Brain microvascular endothelial cell (primary cell): ENCODE data around the gene PADI3.

Experiments
- DNase-seq: peaks from one replicate; pipeline ENCODE4 v3.0.0-alpha.2; 2020
- H3K27ac ChIP-seq: fragments of 250-450 bp; sonication (Bioruptor Pico); 2 replicates; pipeline ENCODE4 v1.5.1; 2020; ENCODE audit warnings: mild to moderate bottlenecking, moderate library complexity
- H3K27me3 ChIP-seq: fragments of 250-450 bp; sonication (Bioruptor Pico); replicated peaks from 2 replicates; pipeline ENCODE4 v1.5.1; 2020; ENCODE audit warnings: mild to moderate bottlenecking
- H3K36me3 ChIP-seq: fragments of 250-450 bp; sonication (Bioruptor Pico); replicated peaks from 2 replicates; pipeline ENCODE4 v1.5.1; 2020; ENCODE audit warnings: mild to moderate bottlenecking
- H3K4me3 ChIP-seq: 2 replicates; pipeline ENCODE4 v1.5.1; 2011; ENCODE audit warnings: low read depth, mild to moderate bottlenecking, control low read depth, low read length, moderate library complexity
- CTCF ChIP-seq: IDR thresholded peaks from 2 replicates; pipeline ENCODE4 v1.5.1; 2011; ENCODE audit warnings: low read depth, mild to moderate bottlenecking, moderate library complexity, low read length, control low read depth, inconsistent platforms; ENCODE audit errors: missing control alignments
- in situ Hi-C: cut with HindIII; loops from 2 replicates; pipeline ENCODE4 v1.10.0; 2017; ENCODE audit warnings: low sequenced_read_pairs, low pct_ligation_motif_present

The PADI3 gene

GRCh38 chr1:17232759-17233661, 15.9 kb upstream of the PADI3 start:
- in situ Hi-C loops = no loop called here
- Histone ChIP-seq H3K4me3 (no peak overlapping the region), H3K27ac (peak overlapping the region; percentile 63), H3K36me3 (no peaks in the 10 kb centered on the region), H3K27me3 (no peaks in the 10 kb centered on the region)
- DNase-seq = peak; percentile 75
- no peak for TF ChIP-seq CTCF

- H3K27ac ChIP-seq = peak overlapping the region; percentile 63
- no peaks in the 10 kb centered on the region for H3K36me3 ChIP-seq
- in situ Hi-C loops = no loop called here
- TF ChIP-seq CTCF = no peak
- peak; percentile 64 for DNase-seq
- no peaks in the 10 kb centered on the region for H3K27me3 ChIP-seq
- no peak overlapping the region for H3K4me3 ChIP-seq
Observed at GRCh38 chr1:17233675-17234320, 15.1 kb upstream of the PADI3 start.

- no peak for TF ChIP-seq CTCF
- H3K27me3 ChIP-seq = no peaks in the 10 kb centered on the region
- in situ Hi-C loops = no loop called here
Observed at GRCh38 chr1:17234405-17234804, 14.5 kb upstream of the PADI3 start.

GRCh38 chr1:17235135-17235885, 13.6 kb upstream of the PADI3 start:
- H3K36me3 ChIP-seq = no peaks in the 10 kb centered on the region
- no peaks in the 10 kb centered on the region for H3K27me3 ChIP-seq
- in situ Hi-C loops = no loop called here
- H3K27ac ChIP-seq = no peak overlapping the region
- no peak for TF ChIP-seq CTCF
- H3K4me3 ChIP-seq = no peak overlapping the region
- DNase-seq = no peak

More at GRCh38 chr1:17234405-17234804, 14.5 kb upstream of the PADI3 start:
- no peaks in the 10 kb centered on the region for H3K36me3 ChIP-seq
- no peak for DNase-seq
- H3K4me3 ChIP-seq = no peak overlapping the region
- H3K27ac ChIP-seq = no peak overlapping the region

GRCh38 chr1:17236779-17237560, 11.9 kb upstream of the PADI3 start:
- H3K27me3 ChIP-seq = no peaks in the 10 kb centered on the region
- H3K36me3 ChIP-seq = no peaks in the 10 kb centered on the region
- DNase-seq = peak; percentile 75
- no peak overlapping the region for H3K4me3 ChIP-seq
- TF ChIP-seq CTCF = peak; percentile 83
- in situ Hi-C loops = no loop called here
- H3K27ac ChIP-seq = no peak overlapping the region
